ENCODE results near the gene LYL1. TPM values are rescaled to one million over a fixed set of nuclear protein-coding genes. Genes with fewer than 3 reads are reported as not detected.

LYL1 gene
- polyA plus RNA-seq, 1 donor from 2014 or later: not detected

GRCh38 chr19:13094106-13094504 lies 8.6 kb downstream of the LYL1 start:
- Histone ChIP-seq H3K79me2 (replicated peaks; ENCODE audit: insufficient read depth, low read length) (no peaks in the 10 kb centered on the region), H3K9me2 (ENCODE audit: insufficient read depth, low read length) (no peaks in the 10 kb centered on the region), H3K27me3 (ENCODE audit: insufficient read depth, low read depth, low read length) (peaks cover 52% of the 10 kb centered on the region), H3K9ac (ENCODE audit: low read length) (no peak overlapping the region), H3K4me2 (ENCODE audit: low read length) (no peak overlapping the region), H3K4me3 (ENCODE audit: low read length) (no peak overlapping the region), H3K36me3 (ENCODE audit: insufficient read depth, low read length) (no peaks in the 10 kb centered on the region), H3K9me3 (ENCODE audit: low read length) (no peaks in the 10 kb centered on the region), H3F3A (ENCODE audit: insufficient read depth, low read length, poor library complexity, severe bottlenecking) (no peaks in the 10 kb centered on the region), H2AFZ (ENCODE audit: low read depth, low read length) (no peak overlapping the region), H3K27ac (ENCODE audit: low read length) (no peak overlapping the region), H4K20me1 (ENCODE audit: insufficient read depth) (no peaks in the 10 kb centered on the region)
- no peak for TF ChIP-seq SMC3 (conservative IDR thresholded peaks at IDR 0.05; ENCODE audit: poor library complexity)

GRCh38 chr19:13093407-13094105 lies 9.1 kb downstream of the LYL1 start:
- Histone ChIP-seq H3K36me3 (ENCODE audit: insufficient read depth, low read length) (no peaks in the 10 kb centered on the region), H3K27me3 (ENCODE audit: insufficient read depth, low read depth, low read length) (peaks cover 47% of the 10 kb centered on the region), H3K4me2 (ENCODE audit: low read length) (no peak overlapping the region), H3K9me3 (ENCODE audit: low read length) (no peaks in the 10 kb centered on the region), H2AFZ (ENCODE audit: low read depth, low read length) (no peak overlapping the region), H3K4me3 (ENCODE audit: low read length) (no peak overlapping the region), H3K9me2 (ENCODE audit: insufficient read depth, low read length) (no peaks in the 10 kb centered on the region), H3K27ac (ENCODE audit: low read length) (no peak overlapping the region), H3K79me2 (replicated peaks; ENCODE audit: insufficient read depth, low read length) (no peaks in the 10 kb centered on the region), H4K20me1 (ENCODE audit: insufficient read depth) (no peaks in the 10 kb centered on the region), H3F3A (ENCODE audit: insufficient read depth, low read length, poor library complexity, severe bottlenecking) (no peaks in the 10 kb centered on the region), H3K9ac (ENCODE audit: low read length) (no peak overlapping the region)
- TF ChIP-seq EZH2 (IDR thresholded peaks at IDR 0.05; ENCODE audit: borderline replicate concordance, insufficient read depth, low read length, poor library complexity, severe bottlenecking) (no peak), RAD21 (conservative IDR thresholded peaks at IDR 0.05) (peak; percentile 99), REST (IDR thresholded peaks at IDR 0.05; ENCODE audit: borderline replicate concordance) (no peak), SMC3 (conservative IDR thresholded peaks at IDR 0.05; ENCODE audit: poor library complexity) (peak; percentile 99), CTCF (IDR thresholded peaks at IDR 0.05; ENCODE audit: poor library complexity, severe bottlenecking) (peak; percentile 97)

- Histone ChIP-seq H3F3A (ENCODE audit: insufficient read depth, low read length, poor library complexity, severe bottlenecking) (no peaks in the 10 kb centered on the region), H3K4me2 (ENCODE audit: low read length) (no peak overlapping the region), H3K9me3 (ENCODE audit: low read length) (no peaks in the 10 kb centered on the region), H3K27ac (ENCODE audit: low read length) (no peak overlapping the region), H4K20me1 (ENCODE audit: insufficient read depth) (no peaks in the 10 kb centered on the region), H3K27me3 (ENCODE audit: insufficient read depth, low read depth, low read length) (peaks cover 39% of the 10 kb centered on the region), H3K36me3 (ENCODE audit: insufficient read depth, low read length) (no peaks in the 10 kb centered on the region), H3K79me2 (replicated peaks; ENCODE audit: insufficient read depth, low read length) (no peaks in the 10 kb centered on the region), H3K9ac (ENCODE audit: low read length) (no peak overlapping the region), H3K9me2 (ENCODE audit: insufficient read depth, low read length) (no peaks in the 10 kb centered on the region), H3K4me3 (ENCODE audit: low read length) (no peak overlapping the region), H2AFZ (ENCODE audit: low read depth, low read length) (no peak overlapping the region)
- TF ChIP-seq SMC3 (conservative IDR thresholded peaks at IDR 0.05; ENCODE audit: poor library complexity) (no peak), POLR2AphosphoS5 (IDR thresholded peaks at IDR 0.05) (no peak), EZH2 (IDR thresholded peaks at IDR 0.05; ENCODE audit: borderline replicate concordance, insufficient read depth, low read length, poor library complexity, severe bottlenecking) (no peak), CTCF (IDR thresholded peaks at IDR 0.05; ENCODE audit: poor library complexity, severe bottlenecking) (no peak), RAD21 (conservative IDR thresholded peaks at IDR 0.05) (no peak), EP300 (conservative IDR thresholded peaks at IDR 0.05; ENCODE audit: poor library complexity, severe bottlenecking) (no peak), TAF1 (IDR thresholded peaks at IDR 0.05; ENCODE audit: low read depth) (no peak), REST (IDR thresholded peaks at IDR 0.05; ENCODE audit: borderline replicate concordance) (no peak), MXI1 (conservative IDR thresholded peaks at IDR 0.05; ENCODE audit: poor library complexity, severe bottlenecking) (no peak)
These were observed 9.9 kb downstream of the LYL1 start for GRCh38 chr19:13092606-13093235.
